ENCODE measurements around the gene TRIM29. TPM values are rescaled to one million over a fixed set of nuclear protein-coding genes. Genes with fewer than 3 reads are reported as not detected.

TRIM29 gene
- total RNA-seq, 6 experiments from 2014 or later, result 1.1 to 2.1 (median 1.3) TPM; not detected in 2

DNA sequence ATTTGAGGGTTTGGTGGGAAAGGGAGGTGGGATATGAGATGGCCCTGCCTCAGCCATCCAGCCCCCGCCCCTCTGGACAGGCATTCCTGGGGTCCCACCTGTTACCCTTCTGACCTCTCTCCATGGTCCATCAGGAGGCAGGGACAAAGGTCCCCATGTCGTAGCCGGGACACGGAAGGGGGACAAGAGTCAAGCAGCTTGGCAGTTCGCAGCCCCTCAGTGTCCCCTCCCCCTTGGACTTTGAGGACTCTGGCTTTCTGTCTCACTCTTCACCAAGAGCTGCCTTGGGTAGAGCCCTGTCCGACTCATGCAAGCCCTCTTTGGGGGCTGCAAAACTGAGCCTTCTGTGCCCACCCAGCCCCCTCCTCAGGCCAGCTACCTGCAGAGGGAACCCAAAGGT, 30.2 kb downstream of the TRIM29 start:
- 22% methylated on average over 4 of the region's 6 CpGs for WGBS (ENCODE audit: insufficient coverage, low coverage, low lambda C conversion rate, missing lambda C conversion rate)
- Histone ChIP-seq H3K27ac (no peak overlapping the region), H3K36me3 (no peaks in the 10 kb centered on the region), H3K9me3 (no peaks in the 10 kb centered on the region), H3K4me3 (no peak overlapping the region), H3K4me1 (no peaks in the 10 kb centered on the region), H3K27me3 (no peaks in the 10 kb centered on the region)
- ATAC-seq (no peak), DNase-seq (no peak)
- intact Hi-C loops (cut with DNase I), result loop anchor here in 1 of 2 donors (5.0 to 10.0 kb wide), 2 partner anchors 440 to 623 kb away; no protein-coding TSS in a partner anchor
- TF ChIP-seq, protein P1, sequence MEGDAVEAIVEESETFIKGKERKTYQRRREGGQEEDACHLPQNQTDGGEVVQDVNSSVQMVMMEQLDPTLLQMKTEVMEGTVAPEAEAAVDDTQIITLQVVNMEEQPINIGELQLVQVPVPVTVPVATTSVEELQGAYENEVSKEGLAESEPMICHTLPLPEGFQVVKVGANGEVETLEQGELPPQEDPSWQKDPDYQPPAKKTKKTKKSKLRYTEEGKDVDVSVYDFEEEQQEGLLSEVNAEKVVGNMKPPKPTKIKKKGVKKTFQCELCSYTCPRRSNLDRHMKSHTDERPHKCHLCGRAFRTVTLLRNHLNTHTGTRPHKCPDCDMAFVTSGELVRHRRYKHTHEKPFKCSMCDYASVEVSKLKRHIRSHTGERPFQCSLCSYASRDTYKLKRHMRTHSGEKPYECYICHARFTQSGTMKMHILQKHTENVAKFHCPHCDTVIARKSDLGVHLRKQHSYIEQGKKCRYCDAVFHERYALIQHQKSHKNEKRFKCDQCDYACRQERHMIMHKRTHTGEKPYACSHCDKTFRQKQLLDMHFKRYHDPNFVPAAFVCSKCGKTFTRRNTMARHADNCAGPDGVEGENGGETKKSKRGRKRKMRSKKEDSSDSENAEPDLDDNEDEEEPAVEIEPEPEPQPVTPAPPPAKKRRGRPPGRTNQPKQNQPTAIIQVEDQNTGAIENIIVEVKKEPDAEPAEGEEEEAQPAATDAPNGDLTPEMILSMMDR (IDR thresholded peaks at IDR 0.05), result no peak
- no peak for TF ChIP-seq POLR2A (IDR thresholded peaks at IDR 0.05)

DNA sequence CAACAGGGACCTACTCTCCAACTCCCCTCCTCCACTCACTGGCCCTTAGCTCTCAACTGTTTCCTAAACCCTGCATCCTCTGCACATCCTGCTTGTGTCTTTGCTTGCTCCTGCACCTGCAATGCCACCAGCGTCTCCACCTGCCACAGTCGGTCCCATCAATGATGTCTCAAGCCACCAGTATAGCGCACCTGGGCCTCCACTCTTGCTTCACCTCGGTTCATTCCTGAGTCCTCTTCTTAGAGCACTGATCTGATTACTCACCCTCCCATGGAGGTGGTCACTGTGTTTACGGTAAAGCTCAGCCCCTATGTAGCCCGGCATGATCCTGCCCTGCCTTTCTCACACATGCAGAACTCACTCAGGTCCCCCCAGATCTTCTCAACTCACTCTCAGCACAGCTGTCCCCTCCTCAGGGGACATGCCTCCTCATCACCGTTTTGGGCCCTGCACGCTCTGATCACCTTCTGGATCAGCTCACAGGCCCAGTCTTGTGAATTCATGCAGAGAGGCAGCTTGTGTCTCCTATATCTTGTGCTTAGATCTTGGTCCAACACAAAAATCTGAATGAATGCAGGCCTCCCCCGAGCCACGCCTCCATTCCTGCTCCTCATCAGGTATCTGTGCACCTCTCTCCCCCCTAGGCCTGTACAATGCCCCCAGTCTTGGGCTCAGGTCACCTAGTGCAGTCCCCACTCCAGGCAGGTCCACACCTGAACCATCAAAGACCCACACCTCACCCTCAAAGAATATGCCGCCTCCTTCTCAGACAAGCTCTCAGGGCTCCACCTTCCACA, 31.4 kb downstream of the TRIM29 start:
- ATAC-seq (no peak), DNase-seq (no peak)
- Histone ChIP-seq H3K36me3 (no peaks in the 10 kb centered on the region), H3K4me1 (no peaks in the 10 kb centered on the region), H3K27ac (no peak overlapping the region), H3K27me3 (no peaks in the 10 kb centered on the region), H3K9me3 (no peaks in the 10 kb centered on the region), H3K4me3 (no peak overlapping the region)
- WGBS (ENCODE audit: insufficient coverage, low coverage, low lambda C conversion rate, missing lambda C conversion rate), result 72% methylated on average over 7 of the region's 11 CpGs
- TF ChIP-seq, protein P1 (IDR thresholded peaks at IDR 0.05), result no peak
- TF ChIP-seq POLR2A (IDR thresholded peaks at IDR 0.05), result no peak
- intact Hi-C loops (cut with DNase I), result loop anchor here in 1 of 2 donors (5.0 to 10.0 kb wide), 2 partner anchors 439 to 622 kb away; no protein-coding TSS in a partner anchor

DNA sequence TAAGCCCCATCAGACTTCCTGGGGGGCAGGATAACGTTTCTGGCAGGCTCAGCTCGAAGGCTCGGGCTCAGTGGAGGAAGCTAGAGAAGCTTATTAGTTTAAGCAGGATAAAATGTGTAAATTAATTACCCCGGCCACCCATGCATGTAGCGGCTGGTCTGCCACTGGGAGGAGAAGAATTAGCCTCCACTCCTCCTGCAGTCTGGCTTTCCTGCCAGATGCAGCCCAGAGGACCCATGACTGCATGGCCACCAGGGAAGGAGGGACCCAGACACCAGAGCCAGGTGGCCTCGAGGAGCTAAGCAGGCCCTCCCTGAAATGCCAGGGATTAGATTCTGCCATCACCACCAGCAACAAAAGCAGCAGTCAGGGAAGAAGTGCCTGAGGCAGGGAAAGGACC, 32.3 kb downstream of the TRIM29 start:
- no CpG with 5 or more reads among the region's 6 CpGs for WGBS (ENCODE audit: insufficient coverage, low coverage, low lambda C conversion rate, missing lambda C conversion rate)
- Histone ChIP-seq H3K4me3 (no peak overlapping the region), H3K9me3 (no peaks in the 10 kb centered on the region), H3K27me3 (no peaks in the 10 kb centered on the region), H3K4me1 (no peaks in the 10 kb centered on the region), H3K36me3 (no peaks in the 10 kb centered on the region), H3K27ac (no peak overlapping the region)
- ATAC-seq (no peak), DNase-seq (no peak)
- intact Hi-C loops (cut with DNase I), result loop anchor here in 1 of 2 donors (5.0 to 10.0 kb wide), 2 partner anchors 438 to 621 kb away; no protein-coding TSS in a partner anchor
- TF ChIP-seq POLR2A (IDR thresholded peaks at IDR 0.05), result no peak
- TF ChIP-seq, protein P1 (IDR thresholded peaks at IDR 0.05), result no peak

DNA sequence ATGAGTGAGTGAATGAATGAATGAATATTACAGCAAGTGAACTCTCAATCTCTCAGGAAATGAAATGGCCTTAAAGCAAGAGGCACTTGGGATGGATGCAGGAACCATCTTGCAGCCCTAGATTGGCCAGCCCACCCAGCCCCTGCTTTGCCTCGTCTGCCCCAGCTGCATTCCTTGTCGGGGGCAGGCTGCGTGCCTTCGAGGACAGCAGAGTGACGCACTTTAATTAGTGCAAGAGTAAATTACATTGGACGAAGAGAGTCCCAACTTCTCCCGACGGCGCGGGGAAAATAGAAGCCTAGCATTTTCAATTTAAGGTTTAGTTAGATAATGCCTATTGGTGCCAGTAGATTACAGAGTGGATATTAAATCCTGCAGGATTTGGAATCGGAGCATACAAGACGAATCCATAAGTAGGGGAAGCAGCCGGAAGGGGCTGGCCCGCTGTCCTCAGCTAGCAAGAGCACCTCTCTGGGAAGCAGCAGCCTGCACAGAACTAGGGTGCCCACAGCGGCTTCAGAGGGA, 33.8 kb downstream of the TRIM29 start:
- DNase-seq, result no peak
- H3K4me3 ChIP-seq, result no peak overlapping the region
- H3K36me3 ChIP-seq, result no peaks in the 10 kb centered on the region
- H3K4me1 ChIP-seq, result no peaks in the 10 kb centered on the region
- no peak for ATAC-seq
- no peaks in the 10 kb centered on the region for H3K9me3 ChIP-seq
- intact Hi-C loops (cut with DNase I), result loop anchor here in 1 of 2 donors (10.0 kb wide), 1 partner anchor 619 kb away; no protein-coding TSS in a partner anchor
- no peak for TF ChIP-seq POLR2A (IDR thresholded peaks at IDR 0.05)
- TF ChIP-seq, protein P1 (IDR thresholded peaks at IDR 0.05), result no peak
- H3K27ac ChIP-seq, result no peak overlapping the region
- no peaks in the 10 kb centered on the region for H3K27me3 ChIP-seq
- WGBS (ENCODE audit: insufficient coverage, low coverage, low lambda C conversion rate, missing lambda C conversion rate), result 70% methylated on average over 12 of the region's 15 CpGs
